Measurements from ENCODE around the gene IRX3.

The IRX3 gene

GRCh38 chr16:54285414-54286089 is 1.0 kb downstream of the IRX3 start:
- Mint-ChIP-seq H3K4me1 (ENCODE audit: low read depth) (peaks cover 25% of the 10 kb centered on the region), H3K27ac (no peak overlapping the region)

GRCh38 chr16:54284931-54285413 is 1.6 kb downstream of the IRX3 start:
- Mint-ChIP-seq H3K36me3 (ENCODE audit: low read depth) (no peaks in the 10 kb centered on the region), H3K27me3 (peaks cover 73% of the 10 kb centered on the region), H3K4me1 (ENCODE audit: low read depth) (peaks cover 24% of the 10 kb centered on the region), H3K27ac (no peak overlapping the region), H3K4me3 (peak overlapping the region; percentile 60), H3K9me3 (no peaks in the 10 kb centered on the region)

More at GRCh38 chr16:54285414-54286089, 1.0 kb downstream of the IRX3 start:
- no peaks in the 10 kb centered on the region for H3K36me3 Mint-ChIP-seq (ENCODE audit: low read depth)
- H3K27me3 Mint-ChIP-seq = peaks cover 73% of the 10 kb centered on the region
- peak overlapping the region; percentile 60 for H3K4me3 Mint-ChIP-seq
- no peaks in the 10 kb centered on the region for H3K9me3 Mint-ChIP-seq

GRCh38 chr16:54284319-54284930 is 2.2 kb downstream of the IRX3 start:
- Mint-ChIP-seq H3K9me3 (no peaks in the 10 kb centered on the region), H3K27me3 (peaks cover 73% of the 10 kb centered on the region), H3K4me3 (no peak overlapping the region), H3K4me1 (ENCODE audit: low read depth) (peaks cover 24% of the 10 kb centered on the region), H3K27ac (no peak overlapping the region), H3K36me3 (ENCODE audit: low read depth) (no peaks in the 10 kb centered on the region)

- Mint-ChIP-seq H3K36me3 (ENCODE audit: low read depth) (no peaks in the 10 kb centered on the region), H3K27ac (no peak overlapping the region), H3K9me3 (no peaks in the 10 kb centered on the region), H3K4me1 (ENCODE audit: low read depth) (peaks cover 24% of the 10 kb centered on the region), H3K27me3 (peaks cover 69% of the 10 kb centered on the region), H3K4me3 (no peak overlapping the region)
Measured at GRCh38 chr16:54283725-54284318, 2.8 kb downstream of the IRX3 start.

- no peaks in the 10 kb centered on the region for H3K9me3 Mint-ChIP-seq
- H3K36me3 Mint-ChIP-seq (ENCODE audit: low read depth) = no peaks in the 10 kb centered on the region
- no peak overlapping the region for H3K27ac Mint-ChIP-seq
- peaks cover 24% of the 10 kb centered on the region for H3K4me1 Mint-ChIP-seq (ENCODE audit: low read depth)
- H3K4me3 Mint-ChIP-seq = no peak overlapping the region
- H3K27me3 Mint-ChIP-seq = peaks cover 69% of the 10 kb centered on the region
Measured at GRCh38 chr16:54282928-54283724, 3.5 kb downstream of the IRX3 start.

- Mint-ChIP-seq H3K4me1 (ENCODE audit: low read depth) (peaks cover 24% of the 10 kb centered on the region), H3K4me3 (peak overlapping the region; percentile 13), H3K27ac (no peak overlapping the region), H3K27me3 (peaks cover 69% of the 10 kb centered on the region), H3K9me3 (no peaks in the 10 kb centered on the region), H3K36me3 (ENCODE audit: low read depth) (no peaks in the 10 kb centered on the region)
Measured at GRCh38 chr16:54282202-54282927, 4.2 kb downstream of the IRX3 start.

- no peaks in the 10 kb centered on the region for H3K36me3 Mint-ChIP-seq (ENCODE audit: low read depth)
- H3K27me3 Mint-ChIP-seq = peaks cover 65% of the 10 kb centered on the region
- peak overlapping the region; percentile 13 for H3K4me3 Mint-ChIP-seq
- no peaks in the 10 kb centered on the region for H3K9me3 Mint-ChIP-seq
- H3K4me1 Mint-ChIP-seq (ENCODE audit: low read depth) = peaks cover 24% of the 10 kb centered on the region
- no peak overlapping the region for H3K27ac Mint-ChIP-seq
Measured at GRCh38 chr16:54281535-54282201, 4.9 kb downstream of the IRX3 start.

- Mint-ChIP-seq H3K36me3 (ENCODE audit: low read depth) (no peaks in the 10 kb centered on the region), H3K4me1 (ENCODE audit: low read depth) (peaks cover 19% of the 10 kb centered on the region), H3K9me3 (no peaks in the 10 kb centered on the region), H3K27me3 (peaks cover 60% of the 10 kb centered on the region), H3K27ac (no peak overlapping the region), H3K4me3 (no peak overlapping the region)
Measured at GRCh38 chr16:54280751-54281150, 5.8 kb downstream of the IRX3 start.

- peaks cover 44% of the 10 kb centered on the region for H3K27me3 Mint-ChIP-seq
- no peaks in the 10 kb centered on the region for H3K9me3 Mint-ChIP-seq
- no peak overlapping the region for H3K4me3 Mint-ChIP-seq
- H3K36me3 Mint-ChIP-seq (ENCODE audit: low read depth) = no peaks in the 10 kb centered on the region
- no peak overlapping the region for H3K27ac Mint-ChIP-seq
- H3K4me1 Mint-ChIP-seq (ENCODE audit: low read depth) = peaks cover 6% of the 10 kb centered on the region
Measured at GRCh38 chr16:54277845-54278703, 8.5 kb downstream of the IRX3 start.

- H3K36me3 Mint-ChIP-seq (ENCODE audit: low read depth) = no peaks in the 10 kb centered on the region
- H3K27ac Mint-ChIP-seq = no peak overlapping the region
- H3K9me3 Mint-ChIP-seq = no peaks in the 10 kb centered on the region
- no peaks in the 10 kb centered on the region for H3K4me1 Mint-ChIP-seq (ENCODE audit: low read depth)
- H3K27me3 Mint-ChIP-seq = peaks cover 27% of the 10 kb centered on the region
- no peak overlapping the region for H3K4me3 Mint-ChIP-seq
Measured at GRCh38 chr16:54275956-54276355, 10.6 kb downstream of the IRX3 start.

GRCh38 chr16:54273566-54273965 is 13.0 kb downstream of the IRX3 start:
- no peaks in the 10 kb centered on the region for H3K4me1 Mint-ChIP-seq (ENCODE audit: low read depth)
- peaks cover 11% of the 10 kb centered on the region for H3K27me3 Mint-ChIP-seq
- H3K4me3 Mint-ChIP-seq = no peak overlapping the region
- H3K9me3 Mint-ChIP-seq = no peaks in the 10 kb centered on the region
- H3K36me3 Mint-ChIP-seq (ENCODE audit: low read depth) = no peaks in the 10 kb centered on the region
- H3K27ac Mint-ChIP-seq = no peak overlapping the region

- no peaks in the 10 kb centered on the region for H3K4me1 Mint-ChIP-seq (ENCODE audit: low read depth)
- no peaks in the 10 kb centered on the region for H3K9me3 Mint-ChIP-seq
- no peak overlapping the region for H3K4me3 Mint-ChIP-seq
- H3K27ac Mint-ChIP-seq = no peak overlapping the region
- H3K36me3 Mint-ChIP-seq (ENCODE audit: low read depth) = no peaks in the 10 kb centered on the region
- peaks cover 3% of the 10 kb centered on the region for H3K27me3 Mint-ChIP-seq
Measured at GRCh38 chr16:54270711-54271110, 15.9 kb downstream of the IRX3 start.

GRCh38 chr16:54269461-54269860 is 17.1 kb downstream of the IRX3 start:
- Mint-ChIP-seq H3K36me3 (ENCODE audit: low read depth) (no peaks in the 10 kb centered on the region), H3K9me3 (no peaks in the 10 kb centered on the region), H3K27ac (no peak overlapping the region), H3K4me3 (no peak overlapping the region), H3K4me1 (ENCODE audit: low read depth) (no peaks in the 10 kb centered on the region), H3K27me3 (peaks cover 3% of the 10 kb centered on the region)
